Activated T-cell treated with anti-CD3 and anti-CD28 coated beads for 48 hours (primary cell): ENCODE results near the gene TYRO3.
"Not testable (repeated sequence)": the region's sequence is repeated elsewhere in the genome, so short reads cannot be mapped to it uniquely, and the experiment has no call there.

Experiments
- DNase-seq: peaks from one replicate; pipeline ENCODE4 v3.0.0-alpha.2; 2020; ENCODE audit warnings: low read depth

TYRO3 gene

GRCh38 chr15:41574158-41574557 lies 15.1 kb downstream of the TYRO3 start:
- DNase-seq = no peak

GRCh38 chr15:41575282-41575681 lies 16.3 kb downstream of the TYRO3 start:
- no peak for DNase-seq

DNA sequence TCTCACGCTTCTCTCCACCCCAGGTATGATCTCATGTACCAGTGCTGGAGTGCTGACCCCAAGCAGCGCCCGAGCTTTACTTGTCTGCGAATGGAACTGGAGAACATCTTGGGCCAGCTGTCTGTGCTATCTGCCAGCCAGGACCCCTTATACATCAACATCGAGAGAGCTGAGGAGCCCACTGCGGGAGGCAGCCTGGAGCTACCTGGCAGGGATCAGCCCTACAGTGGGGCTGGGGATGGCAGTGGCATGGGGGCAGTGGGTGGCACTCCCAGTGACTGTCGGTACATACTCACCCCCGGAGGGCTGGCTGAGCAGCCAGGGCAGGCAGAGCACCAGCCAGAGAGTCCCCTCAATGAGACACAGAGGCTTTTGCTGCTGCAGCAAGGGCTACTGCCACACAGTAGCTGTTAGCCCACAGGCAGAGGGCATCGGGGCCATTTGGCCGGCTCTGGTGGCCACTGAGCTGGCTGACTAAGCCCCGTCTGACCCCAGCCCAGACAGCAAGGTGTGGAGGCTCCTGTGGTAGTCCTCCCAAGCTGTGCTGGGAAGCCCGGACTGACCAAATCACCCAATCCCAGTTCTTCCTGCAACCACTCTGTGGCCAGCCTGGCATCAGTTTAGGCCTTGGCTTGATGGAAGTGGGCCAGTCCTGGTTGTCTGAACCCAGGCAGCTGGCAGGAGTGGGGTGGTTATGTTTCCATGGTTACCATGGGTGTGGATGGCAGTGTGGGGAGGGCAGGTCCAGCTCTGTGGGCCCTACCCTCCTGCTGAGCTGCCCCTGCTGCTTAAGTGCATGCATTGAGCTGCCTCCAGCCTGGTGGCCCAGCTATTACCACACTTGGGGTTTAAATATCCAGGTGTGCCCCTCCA lies 19.1 kb downstream of the TYRO3 start:
- DNase-seq = no peak

DNA sequence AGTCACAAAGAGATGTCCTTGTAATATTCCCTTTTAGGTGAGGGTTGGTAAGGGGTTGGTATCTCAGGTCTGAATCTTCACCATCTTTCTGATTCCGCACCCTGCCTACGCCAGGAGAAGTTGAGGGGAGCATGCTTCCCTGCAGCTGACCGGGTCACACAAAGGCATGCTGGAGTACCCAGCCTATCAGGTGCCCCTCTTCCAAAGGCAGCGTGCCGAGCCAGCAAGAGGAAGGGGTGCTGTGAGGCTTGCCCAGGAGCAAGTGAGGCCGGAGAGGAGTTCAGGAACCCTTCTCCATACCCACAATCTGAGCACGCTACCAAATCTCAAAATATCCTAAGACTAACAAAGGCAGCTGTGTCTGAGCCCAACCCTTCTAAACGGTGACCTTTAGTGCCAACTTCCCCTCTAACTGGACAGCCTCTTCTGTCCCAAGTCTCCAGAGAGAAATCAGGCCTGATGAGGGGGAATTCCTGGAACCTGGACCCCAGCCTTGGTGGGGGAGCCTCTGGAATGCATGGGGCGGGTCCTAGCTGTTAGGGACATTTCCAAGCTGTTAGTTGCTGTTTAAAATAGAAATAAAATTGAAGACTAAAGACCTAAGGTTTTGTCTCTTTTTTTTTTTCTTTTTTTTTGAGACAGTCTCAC lies 19.8 kb downstream of the TYRO3 start:
- DNase-seq = no peak

- no peak for DNase-seq
Measured at GRCh38 chr15:41581110-41581509, 22.1 kb downstream of the TYRO3 start.

- DNase-seq = no peak
Measured at GRCh38 chr15:41583795-41584194, 24.8 kb downstream of the TYRO3 start.

- DNase-seq = no peak
Measured at GRCh38 chr15:41584636-41585126, 25.7 kb downstream of the TYRO3 start.

DNA sequence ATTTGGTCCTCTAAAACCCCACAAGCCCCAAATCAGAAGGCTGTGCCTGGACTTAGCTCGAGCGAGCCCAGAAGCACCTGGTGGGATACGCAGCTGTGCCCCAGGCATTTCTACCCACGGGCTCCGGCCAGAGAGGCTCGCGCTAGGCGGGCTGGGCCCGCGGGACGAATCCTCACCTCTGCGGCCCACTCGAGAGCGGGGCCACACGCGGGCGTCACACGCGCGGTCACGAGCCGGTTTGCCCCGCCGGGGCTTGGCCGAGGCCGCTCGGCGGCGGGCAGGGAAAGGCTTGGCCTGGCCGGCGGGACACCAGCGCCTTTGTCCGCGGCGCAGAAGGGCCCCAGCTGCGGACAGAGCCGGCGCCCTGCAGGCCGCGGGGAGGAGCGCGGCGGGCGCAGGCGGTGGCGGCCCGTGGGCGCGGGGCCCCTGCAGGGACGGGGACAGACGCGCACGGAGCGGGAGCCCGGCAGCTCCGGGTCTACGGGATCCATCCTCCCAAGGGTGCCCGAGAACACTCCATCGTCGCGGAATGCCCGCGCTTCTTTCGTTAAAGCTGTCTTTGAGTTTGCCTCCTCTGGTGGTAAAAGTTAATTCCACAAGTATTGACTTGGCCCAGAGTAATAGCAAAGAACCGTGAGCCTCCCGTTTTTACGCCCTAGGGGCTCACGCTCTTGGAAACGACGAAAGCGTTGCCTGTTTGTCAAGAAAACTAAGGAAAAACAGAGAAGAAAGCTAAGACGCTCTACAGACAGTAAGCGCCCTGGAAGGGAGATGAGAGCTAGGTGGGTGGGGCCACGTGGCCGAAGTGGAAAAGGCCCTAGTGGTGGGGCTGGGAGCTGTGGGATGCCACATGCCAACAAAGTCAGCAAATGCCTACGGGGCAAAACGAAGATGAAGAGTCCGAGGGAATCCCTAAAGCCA lies 26.4 kb downstream of the TYRO3 start:
- DNase-seq = peak; percentile 25

- DNase-seq = not testable (repeated sequence)
Measured at GRCh38 chr15:41586531-41587282, 27.7 kb downstream of the TYRO3 start.

- DNase-seq = not testable (repeated sequence)
Measured at GRCh38 chr15:41589018-41589417, 30.0 kb downstream of the TYRO3 start.

- not testable (repeated sequence) for DNase-seq
Measured at GRCh38 chr15:41589571-41589970, 30.6 kb downstream of the TYRO3 start.

DNA sequence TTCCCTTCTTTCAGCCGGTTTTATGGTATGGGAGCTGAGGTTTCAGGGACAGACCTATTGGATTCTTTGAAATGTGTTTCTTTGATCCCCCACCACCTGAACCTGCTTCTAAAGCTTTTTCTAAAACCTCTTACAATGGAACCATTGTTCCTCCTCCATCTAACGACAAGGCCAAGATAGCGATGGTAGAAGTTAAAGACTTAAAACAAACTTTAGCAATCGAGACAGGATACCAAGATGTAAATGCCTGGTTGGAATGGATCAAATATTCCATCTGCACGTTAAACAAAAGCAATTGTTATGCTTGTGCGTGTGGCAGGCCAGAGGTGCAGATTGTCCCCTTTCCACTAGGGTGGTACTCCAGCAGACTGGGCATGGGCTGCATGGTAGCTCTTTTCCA lies 32.2 kb downstream of the TYRO3 start:
- DNase-seq = not testable (repeated sequence)

DNA sequence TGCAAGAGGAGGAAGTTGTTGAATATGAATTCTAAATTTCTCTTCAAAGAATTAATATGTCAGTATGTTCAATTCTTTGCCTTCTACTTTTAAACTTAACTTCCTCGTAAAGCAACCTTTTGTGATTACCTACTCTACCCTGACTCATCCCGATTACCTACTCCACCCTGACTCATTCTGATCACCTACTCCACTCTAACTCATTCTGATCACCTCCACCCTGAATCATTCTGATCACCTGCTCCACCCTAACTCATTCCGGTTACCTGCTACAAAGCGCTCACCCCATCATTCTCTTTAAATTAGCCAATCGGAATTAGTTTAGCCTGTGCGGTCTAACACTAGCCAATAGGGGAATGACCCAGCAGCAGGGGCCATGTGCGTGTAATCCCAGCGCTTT lies 33.7 kb downstream of the TYRO3 start:
- not testable (repeated sequence) for DNase-seq

DNA sequence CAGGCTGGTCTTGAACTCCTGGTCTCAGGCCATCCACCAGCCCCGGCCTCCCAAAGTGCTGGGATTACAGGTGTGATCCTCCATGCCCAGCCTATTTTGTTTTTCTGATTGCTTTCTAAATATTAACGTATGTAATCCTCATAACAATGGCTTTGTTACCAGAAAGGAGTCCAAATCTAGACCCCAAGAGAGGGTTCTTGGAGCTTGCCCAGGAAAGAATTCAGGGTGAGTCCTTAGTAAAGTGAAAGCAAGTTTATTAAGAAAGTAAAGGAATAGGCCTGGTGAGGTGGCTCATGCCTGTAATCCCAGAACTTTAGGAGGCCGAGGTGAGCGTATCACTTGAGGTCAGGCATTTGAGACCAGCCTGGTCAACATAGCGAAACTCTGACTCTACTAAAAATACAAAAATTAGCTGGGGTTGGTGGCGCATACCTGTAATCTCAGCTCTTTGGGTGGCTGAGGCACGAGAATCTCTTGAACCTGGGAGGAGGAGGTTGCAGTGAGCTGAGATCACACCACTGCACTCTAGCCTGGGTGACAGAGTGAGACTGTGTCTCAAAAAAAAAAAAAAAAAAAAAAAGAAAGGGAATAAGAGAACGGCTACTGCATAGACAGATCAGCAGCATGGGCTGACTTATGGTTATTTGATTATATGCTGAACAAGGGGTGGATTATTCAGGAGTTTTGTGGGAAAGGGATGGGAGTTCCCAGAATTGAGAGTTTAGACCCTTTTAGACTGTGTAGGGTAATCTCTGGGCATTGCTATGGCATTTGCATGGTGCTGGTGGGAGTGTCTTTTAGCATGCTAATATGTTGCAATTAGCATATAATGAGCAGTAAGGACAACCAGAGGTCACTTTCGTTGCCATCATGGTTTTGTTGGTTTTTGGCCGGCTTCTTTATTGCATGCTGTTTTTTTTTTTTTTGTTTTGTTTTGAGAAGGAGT lies 36.1 kb downstream of the TYRO3 start:
- no peak for DNase-seq

DNA sequence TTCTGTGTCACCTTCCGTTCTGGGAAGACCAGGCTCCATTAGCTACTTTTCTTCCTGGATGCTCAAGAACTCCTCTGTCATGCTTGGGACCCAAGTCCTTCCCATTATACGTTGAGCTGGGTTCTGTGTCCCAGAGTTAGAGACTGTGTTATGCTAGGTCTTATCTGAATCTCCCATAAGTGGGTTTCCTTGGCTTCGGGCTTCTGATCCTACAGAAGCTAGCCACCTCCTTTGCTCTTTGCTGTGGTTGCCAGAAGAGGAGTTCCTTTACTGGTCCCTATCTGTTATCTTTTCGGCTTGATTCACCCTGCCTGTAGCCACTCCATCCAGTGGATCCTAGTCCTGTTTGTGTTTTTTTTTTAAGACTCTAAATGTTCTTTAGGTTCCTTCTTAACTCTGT lies 38.0 kb downstream of the TYRO3 start:
- DNase-seq = no peak

DNA sequence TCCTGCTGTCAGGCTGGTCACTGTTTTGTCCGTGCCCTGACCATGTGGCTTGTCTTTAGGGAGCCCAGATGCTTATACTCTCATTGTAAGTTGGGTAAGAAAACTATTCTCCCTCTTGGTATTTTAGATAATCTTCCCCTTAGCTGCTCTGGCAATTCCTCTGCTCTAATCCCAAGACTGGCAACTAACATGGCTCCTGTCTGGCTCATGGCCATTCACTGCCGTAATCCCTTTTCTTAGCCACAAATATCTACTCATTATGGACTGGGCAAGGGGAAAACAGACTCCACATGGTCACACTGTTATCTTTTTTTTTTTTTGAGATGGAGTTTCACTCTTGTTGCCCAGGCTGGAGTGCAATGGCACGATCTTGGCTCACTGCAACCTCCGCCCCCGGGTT lies 38.8 kb downstream of the TYRO3 start:
- no peak for DNase-seq

DNA sequence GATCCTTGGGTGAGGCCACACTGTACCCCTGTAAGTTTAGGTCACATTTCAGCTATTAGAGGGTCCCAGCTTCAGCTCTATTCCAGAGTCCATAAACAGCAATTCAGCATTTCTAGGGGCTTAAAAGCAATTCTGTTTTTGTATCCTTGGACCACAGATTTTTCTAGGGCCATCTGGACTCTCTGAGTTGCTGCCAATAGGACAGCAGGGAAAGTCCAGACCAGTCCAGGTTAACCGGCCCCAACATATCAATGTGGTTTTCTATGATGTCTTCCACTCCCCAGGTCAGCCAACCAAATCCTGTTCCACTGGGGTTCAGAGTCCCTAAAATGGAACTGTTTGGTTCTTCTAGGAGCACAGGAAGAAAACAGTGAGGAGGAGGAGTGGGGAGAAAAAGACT lies 40.0 kb downstream of the TYRO3 start:
- DNase-seq = no peak

- DNase-seq = no peak
Measured at GRCh38 chr15:41603411-41603935, 44.5 kb downstream of the TYRO3 start.

- peak; percentile 34 for DNase-seq
Measured at GRCh38 chr15:41603941-41604911, 45.2 kb downstream of the TYRO3 start.
